Pancreas (tissue), 10 donors: Measurements from ENCODE around the gene ZNF33A. TPM values are rescaled to one million over a fixed set of nuclear protein-coding genes. Genes with fewer than 3 reads are reported as not detected.

Experiments
- ATAC-seq, 4 donors: fragments of 200-7000 bp; cut with Tn5 transposase; one replicate each; pipeline versions ENCODE4 v1.8.0 to v1.9.1; 2020; ENCODE audit warnings: mild to moderate bottlenecking in 4 of 4, moderate library complexity in 4 of 4
- DNase-seq, 6 donors: peaks; one replicate each; pipeline ENCODE4 v3.0.0-alpha.2; 2020
- FAIRE-seq: peaks from 2 replicates; lab custom pipeline; 2012; peaks lifted over from hg19 to GRCh38; lab: Jason Lieb, UNC
- H3K27ac ChIP-seq, 4 donors: fragments of 200-600 bp; sonication (generic); 1 replicate in 3 of 4; 2 replicates in 1 of 4; pipeline versions ENCODE4 v1.5.0 to v1.8.0; 2020
- H3K27me3 ChIP-seq, 4 donors: fragments of 200-600 bp; one replicate each; pipeline ENCODE4 v1.8.0; 2021
- H3K36me3 ChIP-seq, 3 donors: fragments of 200-600 bp; sonication (generic) in 1 of 3; one replicate each; pipeline versions ENCODE4 v1.5.0 to v1.8.0; 2020 to 2021
- H3K4me1 ChIP-seq, 3 donors: fragments of 200-600 bp; one replicate each; pipeline ENCODE4 v1.8.0; 2021
- H3K4me3 ChIP-seq, 4 donors: fragments of 200-600 bp; sonication (generic) in 2 of 4; one replicate each; pipeline versions ENCODE4 v1.5.0 to v1.8.0; 2020 to 2021
- H3K9me3 ChIP-seq, 4 donors: fragments of 200-600 bp; one replicate each; pipeline ENCODE4 v1.8.0; 2021
- WGBS, 2 donors: extraction: QIAGEN DNeasy Blood & Tissue Kit; methylation state at CpG; one replicate each; pipeline ENCODE4 v1.1.7; 2013; 5-methylcytosine and 5-hydroxymethylcytosine counted together
- intact Hi-C, 3 donors: fragments of 100-400 bp; cut with DNase I; formaldehyde crosslinking; loops; one replicate each; pipeline versions ENCODE4 v1.11.1 to v1.14.2; 2022
- polyA plus RNA-seq, 2 donors: library from polyadenylated mRNA; stranded (reverse); fragments of 200-250 nt; gene quantifications; one replicate each; pipeline ENCODE4 v1.2.3, GENCODE V29; 2013
- total RNA-seq, 6 donors: library from RNA; stranded (reverse); fragmentation: NEBNext Ultra II Directional in 4 of 6; extraction: Animal tissue kit (Norgen Biotek cat#: 25700) in 4 of 6; gene quantifications; one replicate each; pipeline versions ENCODE4 v1.2.1 to v1.2.4, GENCODE V29; 2021 to 2023
- TF ChIP-seq, protein P1 (sequence below), 4 donors: fragments of 200-600 bp; sonication (generic) in 3 of 4; IDR thresholded peaks; one replicate each; pipeline versions ENCODE4 v1.5.0 to v1.8.0; 2021; ENCODE audit warnings: antibody characterized with exemption in 4 of 4
- donor health status: healthy with polysubstance abuse.
- donor health status: DM: no; HTN: no; CAD: no; lungs with moderate emphysema.
- donor health status: DM: no; HTN: no; CAD: no.
- donor health status: control.
- donor health status: control.
- donor health status: Bipolar disorder and iron deficiency.
- donor health status: DM: yes; HTN: yes; CAD: no.
- donor health status: DM: no; HTN: no; CAD: no.
- donor health status: DM: no; HTN: no; CAD: no.
- donor health status: DM: yes; HTN: yes; CAD: no.

Gene ZNF33A
- total and polyA plus RNA-seq, 8 donors = 9.7 to 32.1 (median 19.0) TPM

DNA sequence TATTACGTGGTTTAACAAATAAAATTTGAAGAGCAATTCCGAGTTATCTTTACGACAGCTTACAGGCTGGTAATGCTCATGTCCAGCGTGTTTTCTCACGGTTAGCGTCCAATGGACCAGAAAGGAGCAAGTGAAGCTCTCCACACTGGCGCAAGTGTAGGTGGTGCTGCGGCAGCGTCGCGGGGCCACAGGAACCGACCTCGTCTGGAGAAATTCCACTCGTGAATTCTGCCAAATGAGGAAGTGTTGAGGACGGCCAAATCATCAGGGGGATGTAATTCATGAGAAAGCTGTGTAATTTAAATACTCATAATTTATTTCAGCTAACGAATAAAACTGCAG lies 83.3 kb downstream of the ZNF33A start:
- Histone ChIP-seq H3K4me3 (peak overlapping the region; percentile 51 to 87 (median 80)), H3K27ac (peak overlapping the region in 2 of 4 donors; percentile 82 to 90), H3K36me3 (peaks cover 0 to 13% (median 7%) of the 10 kb centered on the region in 3 donors), H3K27me3 (no peaks in the 10 kb centered on the region), H3K4me1 (peaks cover 0 to 3% (median 3%) of the 10 kb centered on the region in 3 donors), H3K9me3 (no peaks in the 10 kb centered on the region)
- TF ChIP-seq, protein P1, sequence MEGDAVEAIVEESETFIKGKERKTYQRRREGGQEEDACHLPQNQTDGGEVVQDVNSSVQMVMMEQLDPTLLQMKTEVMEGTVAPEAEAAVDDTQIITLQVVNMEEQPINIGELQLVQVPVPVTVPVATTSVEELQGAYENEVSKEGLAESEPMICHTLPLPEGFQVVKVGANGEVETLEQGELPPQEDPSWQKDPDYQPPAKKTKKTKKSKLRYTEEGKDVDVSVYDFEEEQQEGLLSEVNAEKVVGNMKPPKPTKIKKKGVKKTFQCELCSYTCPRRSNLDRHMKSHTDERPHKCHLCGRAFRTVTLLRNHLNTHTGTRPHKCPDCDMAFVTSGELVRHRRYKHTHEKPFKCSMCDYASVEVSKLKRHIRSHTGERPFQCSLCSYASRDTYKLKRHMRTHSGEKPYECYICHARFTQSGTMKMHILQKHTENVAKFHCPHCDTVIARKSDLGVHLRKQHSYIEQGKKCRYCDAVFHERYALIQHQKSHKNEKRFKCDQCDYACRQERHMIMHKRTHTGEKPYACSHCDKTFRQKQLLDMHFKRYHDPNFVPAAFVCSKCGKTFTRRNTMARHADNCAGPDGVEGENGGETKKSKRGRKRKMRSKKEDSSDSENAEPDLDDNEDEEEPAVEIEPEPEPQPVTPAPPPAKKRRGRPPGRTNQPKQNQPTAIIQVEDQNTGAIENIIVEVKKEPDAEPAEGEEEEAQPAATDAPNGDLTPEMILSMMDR (IDR thresholded peaks at IDR 0.05) = no peak
- ATAC-seq = peak; percentile 33 to 45 (median 42)
- FAIRE-seq = no peak
- intact Hi-C loops = no loop called here
- peak in 2 of 6 donors; percentile 19 to 57 for DNase-seq
- 5% methylated on average over 16 of the region's 16 CpGs for WGBS, 2 donors

DNA sequence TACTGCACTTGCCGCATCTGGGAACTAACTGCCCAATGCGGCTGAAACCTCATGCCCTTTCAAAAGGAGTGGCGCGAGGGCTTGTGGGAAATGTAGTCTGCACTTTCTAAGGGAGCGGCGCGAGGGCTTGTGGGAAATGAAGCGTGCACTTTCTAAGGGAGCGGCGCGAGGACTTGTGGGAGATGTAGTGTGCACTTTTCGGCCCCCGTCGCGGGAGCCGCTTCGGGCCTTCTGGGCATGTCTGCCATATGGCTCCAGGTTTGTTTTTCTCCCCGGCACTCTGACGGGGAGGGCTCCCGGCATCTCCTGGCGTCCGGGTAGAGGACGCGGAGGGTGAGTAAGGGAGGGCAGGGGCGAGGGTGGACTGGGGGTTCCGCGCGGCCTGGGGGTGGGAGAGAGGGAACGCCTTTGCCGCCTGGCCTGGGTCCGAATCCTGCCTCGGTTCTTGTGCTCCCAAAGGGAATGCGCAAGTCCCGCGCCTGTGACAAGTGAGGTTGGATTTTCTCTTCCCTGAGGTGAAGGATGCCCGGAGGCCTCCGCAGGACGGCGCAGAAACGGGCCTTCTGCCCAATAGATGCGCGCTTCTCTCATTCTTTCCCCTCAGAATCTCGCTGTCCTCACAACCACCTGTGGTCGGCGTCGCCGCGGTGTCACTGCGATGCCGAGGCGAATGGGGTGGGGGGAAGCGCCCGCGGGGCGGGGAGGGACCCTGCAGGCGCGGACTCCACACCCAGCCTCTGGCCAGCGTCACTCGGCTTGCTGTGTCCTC lies 83.9 kb downstream of the ZNF33A start, which contains the start of gene ZNF37A:
Gene ZNF37A, plus strand, starts transcription at position 180 of the 769 bp plus-strand sequence. CDS start 2,281 bp downstream, outside the sequence.
- intact Hi-C loops = no loop called here
- ATAC-seq (peak; percentile 97 to 99 (median 98)), DNase-seq (peak; percentile 88 to 95 (median 92)), FAIRE-seq (peak; percentile 90)
- H3K27me3 ChIP-seq = no peaks in the 10 kb centered on the region
- peaks cover 0 to 16% (median 10%) of the 10 kb centered on the region in 3 donors for H3K36me3 ChIP-seq
- H3K27ac ChIP-seq = peak within 1 kb of the TSS; percentile 78 to 90 (median 80)
- TF ChIP-seq, protein P1 (IDR thresholded peaks at IDR 0.05) = no peak
- 0 to 1% methylated on average over 56 to 59 of the region's 59 CpGs for WGBS, 2 donors
- peak within 1 kb of the TSS; percentile 51 to 87 (median 80) for H3K4me3 ChIP-seq
- H3K9me3 ChIP-seq = no peaks in the 10 kb centered on the region
- H3K4me1 ChIP-seq = peaks cover 0 to 3% (median 3%) of the 10 kb centered on the region in 3 donors

DNA sequence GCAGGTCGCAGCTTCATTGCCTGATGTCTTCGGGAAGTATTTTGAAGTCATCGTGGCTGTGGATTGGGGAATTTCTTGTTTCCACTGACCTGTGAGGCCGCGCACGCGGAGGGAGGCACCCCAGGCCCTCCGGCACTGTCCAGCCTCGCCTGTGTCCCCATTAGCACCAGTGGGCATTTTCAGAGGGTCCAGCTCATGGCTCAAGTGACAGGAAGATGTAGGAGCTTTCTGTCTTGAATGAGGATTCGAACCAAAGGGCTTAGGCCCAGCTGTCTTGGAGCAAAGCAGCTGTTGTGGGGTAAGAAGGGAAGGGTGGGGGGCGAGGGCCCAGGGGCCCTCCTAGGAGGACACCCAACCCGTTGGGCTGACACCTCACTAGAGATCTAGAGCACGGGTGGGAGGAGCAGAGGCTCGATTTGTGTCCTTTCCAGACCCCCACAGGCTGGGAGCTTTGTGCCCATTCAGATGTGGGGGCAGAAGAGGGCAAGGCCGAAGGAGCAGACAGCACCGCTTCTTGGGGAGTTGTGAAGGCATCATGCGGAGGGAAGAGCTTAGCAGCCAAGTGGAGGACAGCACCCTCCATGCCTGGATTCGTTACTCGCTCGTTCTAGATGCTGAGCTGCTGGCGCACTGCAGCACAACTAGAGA lies 84.6 kb downstream of the ZNF33A start:
- Histone ChIP-seq H3K4me3 (peak overlapping the region; percentile 51 to 87 (median 80)), H3K4me1 (peaks cover 0 to 3% (median 3%) of the 10 kb centered on the region in 3 donors), H3K9me3 (no peaks in the 10 kb centered on the region), H3K27me3 (no peaks in the 10 kb centered on the region), H3K27ac (peak overlapping the region; percentile 78 to 90 (median 80)), H3K36me3 (peaks cover 0 to 23% (median 10%) of the 10 kb centered on the region in 3 donors)
- no peak for ATAC-seq
- intact Hi-C loops = no loop called here
- FAIRE-seq = no peak
- TF ChIP-seq, protein P1 (IDR thresholded peaks at IDR 0.05) = no peak
- DNase-seq = peak in 4 of 6 donors; percentile 15 to 45 (median 22)
- 49 to 50% methylated on average over 21 of the region's 21 CpGs for WGBS, 2 donors

DNA sequence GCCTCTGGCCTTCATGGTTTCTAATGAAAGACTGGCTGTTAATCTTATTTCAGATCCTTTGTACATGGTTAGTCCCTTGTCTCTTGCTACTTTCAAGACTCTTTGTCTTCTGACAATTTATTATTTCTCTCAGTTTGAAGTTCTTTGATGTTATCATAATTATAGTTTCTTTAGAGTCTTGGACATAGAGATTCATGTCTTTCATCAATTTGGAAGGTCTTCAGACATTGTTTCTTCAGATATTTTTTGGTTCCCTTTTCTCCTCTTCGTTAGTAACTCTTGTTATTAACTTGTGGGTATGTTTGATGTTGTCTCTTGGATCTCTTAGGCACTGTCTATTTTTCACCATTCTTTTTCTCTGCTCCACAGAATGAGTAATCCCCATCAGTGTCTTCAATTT lies 92.4 kb downstream of the ZNF33A start:
- Histone ChIP-seq H3K4me3 (no peak overlapping the region), H3K36me3 (peaks cover 0 to 50% (median 13%) of the 10 kb centered on the region in 3 donors), H3K27me3 (no peaks in the 10 kb centered on the region), H3K4me1 (no peaks in the 10 kb centered on the region), H3K9me3 (peaks cover 0 to 7% (median 0%) of the 10 kb centered on the region in 4 donors), H3K27ac (no peak overlapping the region)
- TF ChIP-seq, protein P1 (IDR thresholded peaks at IDR 0.05) = no peak
- intact Hi-C loops = no loop called here
- DNase-seq (no peak), FAIRE-seq (no peak), ATAC-seq (no peak)
- WGBS, 2 donors = 95 to 100% methylated on average over 1 of the region's 1 CpG
